ENCODE measurements around the gene SFI1. TPM values are rescaled to one million over a fixed set of nuclear protein-coding genes. Genes with fewer than 3 reads are reported as not detected.

The SFI1 gene
- total and polyA plus RNA-seq, 2 experiments from 2014 or later, result 9.0 to 17.5 TPM

- 76 to 81% methylated on average over 4 of the region's 4 CpGs for WGBS, 2 experiments (ENCODE audit: low coverage in 1 of 2, low lambda C conversion rate in 2 of 2, missing lambda C conversion rate in 2 of 2)
- in situ Hi-C loops (cut with MboI), result no loop called here
- Histone ChIP-seq H3K36me3 (ENCODE audit: low read depth) (peaks cover 5% of the 10 kb centered on the region; the same call in 1 of the 2 replicates), H3K9me3 (ENCODE audit: low read depth) (no peaks in the 10 kb centered on the region), H4K20me1 (ENCODE audit: insufficient read depth) (no peaks in the 10 kb centered on the region), H3K4me2 (ENCODE audit: unreplicated experiment) (no peak overlapping the region), H3K27me3 (replicated peaks; ENCODE audit: insufficient read depth) (no peaks in the 10 kb centered on the region), H3F3A (ENCODE audit: insufficient read depth) (peaks cover 36% of the 10 kb centered on the region), H3K9ac (no peak overlapping the region; the same call in 1 of the 2 replicates), H3K9me2 (ENCODE audit: insufficient read depth) (no peaks in the 10 kb centered on the region), H3K4me3 (no peak overlapping the region), H3K27ac (no peak overlapping the region), H2AFZ (no peak overlapping the region), H3K79me2 (ENCODE audit: insufficient read depth) (peaks cover 77% of the 10 kb centered on the region), H3K4me1 (ENCODE audit: insufficient read depth) (peaks cover 34% of the 10 kb centered on the region)
- TF ChIP-seq EZH2 (IDR thresholded peaks at IDR 0.05; ENCODE audit: insufficient read depth, poor library complexity, severe bottlenecking), result no peak
- TF ChIP-seq EZH2phosphoT487 (IDR thresholded peaks at IDR 0.05; ENCODE audit: insufficient read depth, low read depth), result no peak
- no peak for DNase-seq
Observed at GRCh38 chr22:31651664-31652063, 155.3 kb downstream of the SFI1 start.

- peaks cover 5% of the 10 kb centered on the region; the same call in 1 of the 2 replicates for H3K36me3 ChIP-seq (ENCODE audit: low read depth)
- H3K9me3 ChIP-seq (ENCODE audit: low read depth), result no peaks in the 10 kb centered on the region
- 89 to 93% methylated on average over 9 of the region's 9 CpGs for WGBS, 2 experiments (ENCODE audit: low coverage in 1 of 2, low lambda C conversion rate in 2 of 2, missing lambda C conversion rate in 2 of 2)
- H3K27ac ChIP-seq, result no peak overlapping the region
- H3K79me2 ChIP-seq (ENCODE audit: insufficient read depth), result peaks cover 82% of the 10 kb centered on the region
- in situ Hi-C loops (cut with MboI), result no loop called here
- no peaks in the 10 kb centered on the region for H4K20me1 ChIP-seq (ENCODE audit: insufficient read depth)
- no peak overlapping the region for H3K4me3 ChIP-seq
- TF ChIP-seq EZH2 (IDR thresholded peaks at IDR 0.05; ENCODE audit: insufficient read depth, poor library complexity, severe bottlenecking) (no peak), EZH2phosphoT487 (IDR thresholded peaks at IDR 0.05; ENCODE audit: insufficient read depth, low read depth) (no peak)
- no peak for DNase-seq
- H3F3A ChIP-seq (ENCODE audit: insufficient read depth), result peaks cover 32% of the 10 kb centered on the region
- no peaks in the 10 kb centered on the region for H3K9me2 ChIP-seq (ENCODE audit: insufficient read depth)
- no peak overlapping the region for H2AFZ ChIP-seq
- no peaks in the 10 kb centered on the region for H3K27me3 ChIP-seq (replicated peaks; ENCODE audit: insufficient read depth)
- H3K4me2 ChIP-seq (ENCODE audit: unreplicated experiment), result no peak overlapping the region
- H3K9ac ChIP-seq, result no peak overlapping the region; the same call in 1 of the 2 replicates
- peaks cover 30% of the 10 kb centered on the region for H3K4me1 ChIP-seq (ENCODE audit: insufficient read depth)
Observed at GRCh38 chr22:31652088-31652487, 155.8 kb downstream of the SFI1 start.

- Histone ChIP-seq H2AFZ (no peak overlapping the region), H3F3A (ENCODE audit: insufficient read depth) (peaks cover 23% of the 10 kb centered on the region), H3K27ac (no peak overlapping the region), H3K27me3 (replicated peaks; ENCODE audit: insufficient read depth) (no peaks in the 10 kb centered on the region), H3K9me2 (ENCODE audit: insufficient read depth) (no peaks in the 10 kb centered on the region), H3K4me2 (ENCODE audit: unreplicated experiment) (no peak overlapping the region), H3K4me1 (ENCODE audit: insufficient read depth) (peaks cover 21% of the 10 kb centered on the region), H4K20me1 (ENCODE audit: insufficient read depth) (no peaks in the 10 kb centered on the region), H3K36me3 (ENCODE audit: low read depth) (peaks cover 5% of the 10 kb centered on the region; the same call in 1 of the 2 replicates), H3K9ac (no peak overlapping the region), H3K9me3 (ENCODE audit: low read depth) (no peaks in the 10 kb centered on the region), H3K4me3 (no peak overlapping the region), H3K79me2 (ENCODE audit: insufficient read depth) (peaks cover 92% of the 10 kb centered on the region)
- no peak for TF ChIP-seq EZH2 (IDR thresholded peaks at IDR 0.05; ENCODE audit: insufficient read depth, poor library complexity, severe bottlenecking)
- TF ChIP-seq EZH2phosphoT487 (IDR thresholded peaks at IDR 0.05; ENCODE audit: insufficient read depth, low read depth), result no peak
- WGBS, 2 experiments (ENCODE audit: low coverage in 1 of 2, low lambda C conversion rate in 2 of 2, missing lambda C conversion rate in 2 of 2), result 93 to 94% methylated on average over 9 of the region's 9 CpGs
- in situ Hi-C loops (cut with MboI), result no loop called here
- DNase-seq, result no peak
Observed at GRCh38 chr22:31652911-31653684, 156.8 kb downstream of the SFI1 start.

- in situ Hi-C loops (cut with MboI), result no loop called here
- H3K9ac ChIP-seq, result no peak overlapping the region
- DNase-seq, result no peak
- H3K36me3 ChIP-seq (ENCODE audit: low read depth), result peaks cover under 1% of the 10 kb centered on the region; the same call in 1 of the 2 replicates
- H4K20me1 ChIP-seq (ENCODE audit: insufficient read depth), result no peaks in the 10 kb centered on the region
- no peaks in the 10 kb centered on the region for H3K27me3 ChIP-seq (replicated peaks; ENCODE audit: insufficient read depth)
- no peak overlapping the region for H3K27ac ChIP-seq
- peaks cover 96% of the 10 kb centered on the region for H3K79me2 ChIP-seq (ENCODE audit: insufficient read depth)
- H2AFZ ChIP-seq, result no peak overlapping the region
- no peak for TF ChIP-seq EZH2 (IDR thresholded peaks at IDR 0.05; ENCODE audit: insufficient read depth, poor library complexity, severe bottlenecking)
- no peak for TF ChIP-seq EZH2phosphoT487 (IDR thresholded peaks at IDR 0.05; ENCODE audit: insufficient read depth, low read depth)
- H3K4me1 ChIP-seq (ENCODE audit: insufficient read depth), result peaks cover 18% of the 10 kb centered on the region
- no peak overlapping the region for H3K4me2 ChIP-seq (ENCODE audit: unreplicated experiment)
- WGBS, 2 experiments (ENCODE audit: low coverage in 1 of 2, low lambda C conversion rate in 2 of 2, missing lambda C conversion rate in 2 of 2), result 100% methylated on average over 2 of the region's 2 CpGs
- no peak overlapping the region for H3K4me3 ChIP-seq
- peaks cover 21% of the 10 kb centered on the region for H3F3A ChIP-seq (ENCODE audit: insufficient read depth)
- H3K9me2 ChIP-seq (ENCODE audit: insufficient read depth), result no peaks in the 10 kb centered on the region
- no peaks in the 10 kb centered on the region for H3K9me3 ChIP-seq (ENCODE audit: low read depth)
Observed at GRCh38 chr22:31653944-31654343, 157.6 kb downstream of the SFI1 start.
